Small intestine (tissue), 7 donors: ENCODE data around the gene MCM3AP. TPM values are rescaled to one million over a fixed set of nuclear protein-coding genes. Genes with fewer than 3 reads are reported as not detected.
A peak's percentile ranks its signal among the peaks of the same experiment; 100 is the strongest.

Experiments used
- DNase-seq, 2 donors: peaks; one replicate each; pipeline versions ENCODE4 v3.0.0 to v3.0.0-alpha.2; 2013
- FAIRE-seq: peaks from 2 replicates; lab custom pipeline; 2012; peaks lifted over from hg19 to GRCh38; lab: Jason Lieb, UNC
- H3K27ac ChIP-seq, 3 donors: one replicate each; pipeline ENCODE4 v1.5.1; 2013; ENCODE audit warnings: low read length in 2 of 3, mild to moderate bottlenecking in 2 of 3, control low read depth in 1 of 3, inconsistent platforms in 1 of 3, low read depth in 1 of 3, moderate library complexity in 1 of 3
- H3K27me3 ChIP-seq, 3 donors: one replicate each; pipeline ENCODE4 v1.6.1; 2013; ENCODE audit warnings: low read length in 3 of 3, inconsistent platforms in 1 of 3; ENCODE audit not compliant: control insufficient read depth in 3 of 3, insufficient read depth in 3 of 3
- H3K36me3 ChIP-seq, 3 donors: one replicate each; pipeline ENCODE4 v1.6.1; 2013; ENCODE audit warnings: low read length in 3 of 3, inconsistent platforms in 1 of 3, low read depth in 1 of 3, mild to moderate bottlenecking in 1 of 3, moderate library complexity in 1 of 3; ENCODE audit not compliant: control insufficient read depth in 3 of 3, insufficient read depth in 2 of 3
- H3K4me1 ChIP-seq, 3 donors: one replicate each; pipeline ENCODE4 v1.6.1; 2013; ENCODE audit warnings: low read length in 2 of 3, inconsistent platforms in 1 of 3, low read depth in 1 of 3, mild to moderate bottlenecking in 1 of 3, moderate library complexity in 1 of 3; ENCODE audit not compliant: control insufficient read depth in 3 of 3, insufficient read depth in 2 of 3
- H3K4me3 ChIP-seq, 3 donors: one replicate each; pipeline ENCODE4 v1.5.1; 2013; ENCODE audit warnings: low read length in 3 of 3, control low read depth in 1 of 3, inconsistent platforms in 1 of 3, low read depth in 1 of 3, mild to moderate bottlenecking in 1 of 3, moderate library complexity in 1 of 3
- H3K9me3 ChIP-seq, 2 donors: one replicate each; pipeline ENCODE4 v1.6.1; 2013; ENCODE audit warnings: low read depth in 1 of 2, low read length in 1 of 2; ENCODE audit not compliant: control insufficient read depth in 2 of 2, insufficient read depth in 1 of 2
- WGBS, 3 donors: extraction: QIAGEN DNeasy Blood & Tissue Kit; methylation state at CpG; one replicate each; pipeline ENCODE4 v1.1.7; 2013; 5-methylcytosine and 5-hydroxymethylcytosine counted together
- polyA plus RNA-seq, 4 donors: library from polyadenylated mRNA; stranded (reverse) in 3 of 4; unstranded in 1 of 4; fragments of 200-250 nt in 3 of 4; fragments of 120-200 nt in 1 of 4; gene quantifications; one replicate each; pipeline versions ENCODE4 v1.2.1 to v1.2.3, GENCODE V29; 2013
- donor health status: healthy with polysubstance abuse.
- donor health status: control.
- donor health status: control.
- donor health status: Bipolar disorder and iron deficiency.
- donor health status: healthy.

MCM3AP gene
- polyA plus RNA-seq, 4 donors: 38.3 to 75.4 (median 42.6) TPM

DNA sequence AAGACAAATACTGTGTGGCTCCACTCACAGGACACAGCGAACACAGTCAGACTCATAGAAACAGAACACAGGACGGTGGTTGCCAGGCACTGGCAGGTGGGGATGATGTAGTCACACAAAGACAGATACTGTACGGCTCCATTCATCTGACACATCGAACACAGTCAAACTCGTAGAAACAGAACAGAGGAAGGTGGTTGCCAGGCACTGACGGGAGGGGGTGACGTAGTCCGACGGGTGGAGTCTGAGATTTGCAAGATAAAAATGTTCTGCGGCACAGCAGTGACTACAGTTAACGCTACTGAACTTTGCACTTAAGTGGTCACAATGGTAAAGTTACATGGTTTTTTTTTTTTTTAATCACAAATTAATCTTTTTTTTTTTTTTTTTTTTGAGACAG is 19.5 kb upstream of the MCM3AP start:
- H3K27me3 ChIP-seq: no peaks in the 10 kb centered on the region
- 78 to 88% (median 83%) methylated on average over 11 of the region's 11 CpGs for WGBS, 3 donors
- no peak overlapping the region for H3K4me3 ChIP-seq
- no peaks in the 10 kb centered on the region for H3K9me3 ChIP-seq
- H3K36me3 ChIP-seq: peaks cover 0 to 27% (median 0%) of the 10 kb centered on the region in 3 donors
- DNase-seq (peak; percentile 27 to 69), FAIRE-seq (no peak)
- no peaks in the 10 kb centered on the region for H3K4me1 ChIP-seq
- H3K27ac ChIP-seq: no peak overlapping the region

DNA sequence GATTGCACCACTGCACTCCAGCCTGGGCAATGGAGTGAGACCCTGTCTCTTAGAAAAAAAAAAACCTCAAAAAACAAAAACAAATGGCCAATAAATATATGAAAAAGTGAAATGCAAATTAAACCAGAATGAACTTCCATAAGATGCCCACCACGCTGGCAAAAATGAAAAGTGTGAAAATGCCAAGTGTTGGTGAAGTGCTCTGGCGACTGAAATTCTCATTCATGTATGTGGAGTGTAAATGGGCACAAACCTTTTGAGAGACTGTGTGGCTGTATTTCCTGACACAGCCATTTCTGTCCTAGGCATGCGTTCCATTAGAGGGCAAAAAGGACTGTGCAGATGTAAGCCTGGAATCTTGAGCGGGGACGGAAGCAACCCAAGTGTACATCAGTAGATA is 19.0 kb upstream of the MCM3AP start:
- no peak for FAIRE-seq
- DNase-seq: no peak
- Histone ChIP-seq H3K4me3 (no peak overlapping the region), H3K27ac (no peak overlapping the region), H3K9me3 (no peaks in the 10 kb centered on the region), H3K36me3 (peaks cover 0 to 30% (median 0%) of the 10 kb centered on the region in 3 donors), H3K4me1 (no peaks in the 10 kb centered on the region), H3K27me3 (no peaks in the 10 kb centered on the region)
- WGBS, 3 donors: 89 to 93% (median 89%) methylated on average over 5 of the region's 5 CpGs

DNA sequence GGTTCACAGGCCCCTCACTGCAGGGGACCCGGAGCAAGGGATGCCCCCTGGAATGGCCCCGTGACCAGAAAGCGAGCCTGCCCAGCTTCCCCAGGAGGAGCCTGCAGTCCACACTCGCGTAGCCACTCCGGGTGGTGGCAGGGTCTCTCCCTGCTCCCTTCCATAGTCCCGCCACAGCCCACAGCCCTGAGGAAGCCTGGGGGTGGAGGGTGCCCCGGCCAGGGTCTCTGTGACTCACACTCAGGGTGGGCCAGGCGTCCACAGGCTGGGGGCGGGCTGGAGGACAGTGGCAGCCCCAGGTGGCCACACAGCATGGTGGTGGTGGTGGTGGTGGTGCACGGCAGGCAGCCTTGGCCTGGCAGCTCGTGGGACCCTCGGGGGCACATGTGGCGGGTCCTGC is 16.3 kb upstream of the MCM3AP start:
- Histone ChIP-seq H3K27me3 (peaks cover 0 to 9% (median 0%) of the 10 kb centered on the region in 3 donors), H3K36me3 (peaks cover 0 to 30% (median 0%) of the 10 kb centered on the region in 3 donors), H3K4me3 (no peak overlapping the region), H3K9me3 (no peaks in the 10 kb centered on the region), H3K4me1 (peaks cover 0 to 6% (median 0%) of the 10 kb centered on the region in 3 donors), H3K27ac (no peak overlapping the region)
- FAIRE-seq (no peak), DNase-seq (no peak)
- WGBS, 3 donors: 89 to 99% (median 95%) methylated on average over 11 to 14 of the region's 14 CpGs

DNA sequence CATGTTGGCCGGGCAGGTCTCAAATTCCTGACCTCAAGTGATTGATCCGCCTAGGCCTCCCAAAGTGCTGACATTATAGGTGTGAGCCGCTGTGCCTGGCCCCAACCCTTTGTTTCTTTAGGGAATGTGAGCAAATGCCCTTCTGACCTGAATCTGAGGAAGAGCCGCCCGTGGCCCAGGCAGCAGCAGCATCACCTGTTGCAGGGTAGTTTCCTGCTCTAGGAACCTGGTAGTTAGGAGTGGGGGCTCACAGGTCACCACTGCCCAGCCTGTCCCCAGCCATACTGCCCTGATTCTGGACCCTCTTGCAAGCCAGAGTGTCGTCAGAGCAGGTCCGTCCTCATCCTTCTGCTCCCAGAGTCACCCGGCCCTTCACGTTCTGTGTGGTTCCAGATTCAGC is 13.8 kb upstream of the MCM3AP start:
- WGBS, 3 donors: 84 to 90% (median 87%) methylated on average over 9 of the region's 9 CpGs
- Histone ChIP-seq H3K36me3 (peaks cover 0 to 27% (median 0%) of the 10 kb centered on the region in 3 donors), H3K27ac (no peak overlapping the region), H3K4me3 (no peak overlapping the region), H3K9me3 (no peaks in the 10 kb centered on the region), H3K4me1 (peaks cover 0 to 6% (median 0%) of the 10 kb centered on the region in 3 donors), H3K27me3 (peaks cover 0 to 12% (median 0%) of the 10 kb centered on the region in 3 donors)
- DNase-seq: no peak
- no peak for FAIRE-seq

DNA sequence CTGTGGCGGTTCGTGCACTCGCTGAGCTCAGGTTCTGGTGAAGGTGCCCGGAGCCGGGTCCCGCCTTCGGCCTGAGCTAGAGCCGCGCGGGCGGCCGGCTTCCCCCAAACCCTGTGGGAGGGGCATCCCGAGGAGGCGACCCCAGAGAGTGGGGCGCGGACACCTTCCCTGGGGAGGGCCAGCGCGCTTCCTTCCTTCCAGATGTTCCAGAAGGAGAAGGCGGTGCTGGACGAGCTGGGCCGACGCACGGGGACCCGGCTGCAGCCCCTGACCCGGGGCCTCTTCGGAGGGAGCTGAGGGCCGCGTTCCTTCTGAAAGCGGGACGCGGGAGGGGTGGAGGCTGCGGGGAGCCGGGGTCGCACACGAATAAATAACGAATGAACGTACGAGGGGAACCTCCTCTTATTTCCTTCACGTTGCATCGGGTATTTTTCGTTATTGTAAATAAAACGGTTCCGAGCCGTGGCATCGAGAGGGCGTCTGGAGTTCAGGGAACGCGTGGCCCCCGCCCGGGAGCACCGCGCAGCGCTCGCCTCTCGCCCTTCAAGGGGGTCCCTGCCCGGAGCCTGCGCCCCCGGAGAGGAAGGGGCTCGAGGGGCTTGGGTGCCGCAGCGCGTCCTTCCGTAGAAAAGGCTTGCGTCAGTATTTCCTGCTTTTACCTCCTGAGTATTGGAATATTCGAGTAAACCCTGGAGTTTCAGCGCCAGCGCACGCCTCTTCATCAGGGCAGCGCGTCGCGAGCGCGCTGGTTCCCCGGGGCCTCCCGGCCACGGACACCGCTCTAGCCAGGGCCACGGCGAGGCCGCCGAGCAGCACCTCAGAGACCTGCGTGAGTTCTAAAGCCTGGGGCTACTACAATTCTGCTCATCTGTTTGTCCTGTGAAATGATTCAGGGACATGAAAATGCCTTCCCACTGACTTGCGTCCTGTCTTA is 12.2 kb upstream of the MCM3AP start:
- Histone ChIP-seq H3K36me3 (peaks cover 0 to 30% (median 0%) of the 10 kb centered on the region in 3 donors), H3K4me1 (peaks cover 0 to 6% (median 0%) of the 10 kb centered on the region in 3 donors), H3K27ac (no peak overlapping the region), H3K9me3 (no peaks in the 10 kb centered on the region), H3K27me3 (peaks cover 0 to 12% (median 0%) of the 10 kb centered on the region in 3 donors), H3K4me3 (peak overlapping the region in 2 of 3 donors; percentile 34 to 45)
- no peak for FAIRE-seq
- WGBS, 3 donors: 3% methylated on average over 83 to 84 of the region's 84 CpGs
- DNase-seq: peak in 1 of 2 donors; percentile 65

DNA sequence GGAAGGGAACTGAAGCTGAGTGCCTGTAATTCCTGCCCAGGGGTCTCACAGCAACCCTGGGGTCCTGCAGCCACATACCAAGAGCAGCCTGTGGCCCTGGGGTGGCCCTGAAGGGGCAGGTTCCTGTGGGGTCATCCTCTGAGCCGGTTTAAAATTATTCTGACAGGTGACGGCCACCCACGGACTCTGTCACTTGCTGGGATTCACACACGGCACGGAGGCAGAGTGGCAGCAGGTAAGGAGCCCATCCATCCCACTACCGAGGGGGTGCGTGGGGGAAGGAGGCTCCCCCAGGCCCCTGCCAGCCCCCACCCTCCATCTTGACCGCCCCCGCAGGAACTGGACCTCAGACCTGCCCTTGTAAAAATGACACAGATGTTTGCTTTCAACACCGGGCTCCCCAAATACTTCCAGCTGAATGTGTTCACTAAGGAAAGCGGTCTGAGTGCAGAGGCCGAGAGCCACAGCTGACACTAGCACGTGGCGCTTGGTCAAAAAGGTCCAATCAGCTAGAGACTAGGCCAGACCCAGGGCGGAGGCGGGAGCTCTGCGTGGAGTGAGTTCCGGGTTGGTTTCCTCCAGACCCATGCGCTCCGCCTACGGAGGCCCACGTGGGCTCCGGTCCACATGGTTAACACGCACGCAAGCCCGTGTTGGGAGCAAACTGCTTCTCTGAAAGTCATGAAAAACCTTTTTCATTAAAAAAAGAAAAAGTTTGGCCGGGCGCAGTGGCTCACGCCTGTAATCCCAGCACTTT is 10.8 kb upstream of the MCM3AP start:
- Histone ChIP-seq H3K4me1 (peaks cover 0 to 6% (median 0%) of the 10 kb centered on the region in 3 donors), H3K36me3 (peaks cover 3 to 27% (median 4%) of the 10 kb centered on the region in 3 donors), H3K9me3 (peaks cover 0 to 8% of the 10 kb centered on the region in 2 donors), H3K27ac (peak overlapping the region in 2 of 3 donors; percentile 27 to 53), H3K4me3 (no peak overlapping the region), H3K27me3 (peaks cover 0 to 12% (median 0%) of the 10 kb centered on the region in 3 donors)
- no peak for FAIRE-seq
- peak; percentile 37 to 66 for DNase-seq
- 42 to 68% (median 67%) methylated on average over 29 of the region's 29 CpGs for WGBS, 3 donors

DNA sequence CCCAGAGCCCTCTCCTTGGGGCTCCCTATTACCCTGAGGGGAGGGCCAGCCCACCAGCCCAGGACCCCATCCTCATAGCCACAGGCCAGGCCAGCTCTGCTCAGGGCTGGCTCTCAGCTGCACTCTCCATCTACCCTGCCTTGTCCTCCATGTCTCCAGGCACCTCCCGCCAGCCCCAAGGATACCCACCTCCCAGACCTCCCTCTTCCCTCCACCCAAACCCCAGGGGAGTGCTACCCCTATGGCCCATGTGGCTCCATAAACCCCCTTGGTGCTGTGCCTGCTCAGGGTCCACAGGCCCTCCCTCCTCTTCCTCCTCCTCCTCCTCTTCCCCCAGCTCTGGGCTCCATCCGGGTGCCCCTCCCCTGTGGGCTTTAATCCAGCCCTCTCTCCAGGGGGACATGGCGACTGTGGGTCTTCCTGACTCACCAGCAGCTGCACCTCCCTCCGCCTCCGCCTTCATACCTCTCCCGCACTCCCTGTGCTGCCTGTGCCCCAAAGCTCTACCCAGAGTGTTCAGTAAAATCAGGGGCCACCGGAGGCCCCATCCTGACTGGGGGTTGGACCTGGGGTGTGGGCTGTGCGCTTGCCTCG is 9.9 kb upstream of the MCM3AP start:
- DNase-seq: no peak
- Histone ChIP-seq H3K27ac (peak overlapping the region in 1 of 3 donors; percentile 60), H3K4me3 (no peak overlapping the region), H3K4me1 (peaks cover 0 to 6% (median 0%) of the 10 kb centered on the region in 3 donors), H3K9me3 (peaks cover 0 to 8% of the 10 kb centered on the region in 2 donors), H3K27me3 (peaks cover 0 to 12% (median 0%) of the 10 kb centered on the region in 3 donors), H3K36me3 (peaks cover 3 to 21% (median 4%) of the 10 kb centered on the region in 3 donors)
- 47 to 55% (median 50%) methylated on average over 6 to 9 of the region's 9 CpGs for WGBS, 3 donors
- FAIRE-seq: no peak
